Raji (cell line): ENCODE measurements around the gene C2.

Experiments used
- POLR2A ChIP-seq: IDR thresholded peaks from 2 replicates; pipeline ENCODE4 v1.6.1; 2011; ENCODE audit warnings: low read depth, low read length, control low read depth; ENCODE audit not compliant: insufficient read depth

C2 gene

GRCh38 chr6:31927242-31927862, at the start of gene C2:
C2 (plus strand) TSS chr6:31927717; CDS start chr6:31927753, 36 bp downstream.
- TF ChIP-seq POLR2A = no peak

GRCh38 chr6:31878222-31878621, 49.3 kb upstream of the C2 start:
- no peak for TF ChIP-seq POLR2A

GRCh38 chr6:31878726-31879125, 48.8 kb upstream of the C2 start, which contains the start of gene SLC44A4:
SLC44A4 (minus strand) TSS chr6:31878997; CDS start chr6:31878980, 17 bp downstream.
- TF ChIP-seq POLR2A = no peak

GRCh38 chr6:31879143-31879542, 48.4 kb upstream of the C2 start:
- no peak for TF ChIP-seq POLR2A

- no peak for TF ChIP-seq POLR2A
Observed at GRCh38 chr6:31879901-31880300, 47.6 kb upstream of the C2 start.

GRCh38 chr6:31880616-31881015, 46.9 kb upstream of the C2 start:
- no peak for TF ChIP-seq POLR2A

- TF ChIP-seq POLR2A = no peak
Observed at GRCh38 chr6:31881136-31881859, 46.2 kb upstream of the C2 start.

GRCh38 chr6:31882344-31882743, 45.2 kb upstream of the C2 start:
- TF ChIP-seq POLR2A = no peak

GRCh38 chr6:31883676-31884075, 43.8 kb upstream of the C2 start:
- no peak for TF ChIP-seq POLR2A

GRCh38 chr6:31884528-31885035, 42.9 kb upstream of the C2 start:
- TF ChIP-seq POLR2A = no peak

GRCh38 chr6:31886541-31886991, 41.0 kb upstream of the C2 start:
- TF ChIP-seq POLR2A = no peak

GRCh38 chr6:31887173-31888007, 40.1 kb upstream of the C2 start:
- no peak for TF ChIP-seq POLR2A

GRCh38 chr6:31888276-31889258, 39.0 kb upstream of the C2 start:
- TF ChIP-seq POLR2A = no peak

- TF ChIP-seq POLR2A = no peak
Observed at GRCh38 chr6:31889331-31889972, 38.1 kb upstream of the C2 start.
